ENCODE measurements around the gene GPATCH2. TPM values are rescaled to one million over a fixed set of nuclear protein-coding genes. Genes with fewer than 3 reads are reported as not detected.

Gene GPATCH2
- total RNA-seq, 1 experiment from 2014 or later = 14.2 TPM

Other genes starting within 250 kb of the GPATCH2 start
- under 0.01 and 1.6 TPM in 2 replicates for gene SPATA17, start 254 bp upstream of the GPATCH2 start, total RNA-seq (2014; rRNA removed; shearing (Covaris generic))